ENCODE measurements around the gene PDILT. TPM values are rescaled to one million over a fixed set of nuclear protein-coding genes. Genes with fewer than 3 reads are reported as not detected.

PDILT gene
- total RNA-seq, 1 donor from 2014 or later = not detected

DNA sequence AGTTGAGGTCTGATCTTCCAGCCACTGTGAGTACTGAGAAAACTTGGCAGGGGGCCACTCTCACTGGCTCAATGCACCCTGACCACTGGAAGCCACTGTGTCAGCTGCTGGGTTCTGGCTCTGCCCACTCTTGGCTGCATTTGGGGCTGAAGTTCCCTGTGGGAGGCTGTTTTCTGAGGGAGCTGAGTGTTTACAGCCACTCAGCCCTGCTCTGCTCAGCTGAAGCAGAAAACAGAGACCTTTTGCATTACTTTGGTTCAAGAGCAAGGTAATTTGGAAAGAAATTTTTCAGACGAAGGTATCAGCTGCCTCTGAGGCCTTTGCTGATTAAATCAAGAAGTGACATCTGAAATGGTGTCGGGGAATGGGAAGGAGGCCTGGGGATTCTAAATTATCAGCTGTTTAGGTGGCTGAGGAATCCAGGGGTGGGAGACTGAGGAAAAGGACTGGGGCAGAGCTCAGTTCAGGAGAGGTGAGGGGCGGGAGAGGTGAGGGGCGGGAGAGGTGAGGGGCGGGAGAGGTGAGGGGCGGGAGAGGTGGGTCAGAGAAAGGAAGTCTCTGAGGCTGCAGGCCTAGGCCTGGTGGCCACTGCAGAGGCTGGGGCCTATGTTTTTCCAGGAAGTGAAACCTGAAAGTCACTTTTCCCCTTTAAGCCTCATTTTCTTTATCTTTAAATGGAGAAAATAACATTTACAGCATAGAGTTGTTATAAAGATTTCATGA lies 5.0 kb upstream of the PDILT start, which contains the start of gene ACSM5:
Gene ACSM5, plus strand, starts transcription at position 137 of the 723 bp plus-strand sequence. CDS start 1,951 bp downstream, outside the sequence.
- H3K9ac ChIP-seq (ENCODE audit: low read length) = peak within 1 kb of the TSS; percentile 14
- H3K4me3 ChIP-seq (ENCODE audit: insufficient read depth, low read depth, low read length) = no peak within 1 kb of the TSS
- no peak within 1 kb of the TSS for H3K4me2 ChIP-seq (ENCODE audit: low read length)
- no peaks in the 10 kb centered on the region for H3K9me3 ChIP-seq (ENCODE audit: insufficient read depth, low read depth, low read length)
- no peaks in the 10 kb centered on the region for H3K4me1 ChIP-seq (ENCODE audit: insufficient read depth, low read length)
- H3K79me2 ChIP-seq (ENCODE audit: insufficient read depth, low read length) = no peaks in the 10 kb centered on the region
- Mint-ChIP-seq H3K36me3 (ENCODE audit: low read depth, unreplicated experiment) (no peaks in the 10 kb centered on the region), H3K27me3 (ENCODE audit: low read depth, unreplicated experiment) (peaks cover 3% of the 10 kb centered on the region), H3K9me3 (ENCODE audit: unreplicated experiment) (no peaks in the 10 kb centered on the region), H3K4me1 (ENCODE audit: low read depth, unreplicated experiment) (peaks cover 5% of the 10 kb centered on the region), H3K4me3 (ENCODE audit: unreplicated experiment) (no peak within 1 kb of the TSS), H3K27ac (ENCODE audit: unreplicated experiment) (no peak within 1 kb of the TSS)
- H3K27me3 ChIP-seq (ENCODE audit: insufficient read depth, low read length) = no peaks in the 10 kb centered on the region
- FAIRE-seq (no peak), DNase-seq (ENCODE audit: low read depth) (no peak)
- no peak within 1 kb of the TSS for H2AFZ ChIP-seq (ENCODE audit: low read depth, low read length)
- H3K27ac ChIP-seq (ENCODE audit: low read depth, low read length) = peak within 1 kb of the TSS; percentile 2
- no peak for TF ChIP-seq EZH2 (IDR thresholded peaks at IDR 0.05; ENCODE audit: insufficient read depth, low read length)
- TF ChIP-seq CTCF (IDR thresholded peaks at IDR 0.05; ENCODE audit: insufficient read depth, low read depth, low read length) = no peak
- H3K36me3 ChIP-seq (ENCODE audit: insufficient read depth, low read length) = no peaks in the 10 kb centered on the region
- H4K20me1 ChIP-seq (ENCODE audit: insufficient read depth, low read length) = no peaks in the 10 kb centered on the region

DNA sequence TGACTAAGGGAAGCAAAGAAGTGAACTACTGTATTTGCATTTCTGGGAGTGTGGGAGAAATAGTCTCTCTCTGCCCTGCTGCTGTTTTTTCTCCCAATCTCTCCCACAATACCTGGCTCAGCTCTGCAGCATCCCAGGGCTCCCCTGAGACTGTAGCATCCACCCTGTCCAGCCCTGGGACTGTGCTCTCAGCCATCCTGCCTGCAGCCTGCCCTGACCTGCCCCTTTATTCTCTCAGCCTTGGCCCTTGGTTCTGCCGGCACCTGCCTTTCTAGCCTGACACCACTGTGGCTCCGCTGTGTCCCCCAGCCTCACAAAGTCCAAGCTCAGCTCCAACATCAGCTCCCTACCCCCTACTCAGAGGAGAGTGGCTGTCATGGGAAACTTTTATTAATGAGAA lies 1.9 kb downstream of the PDILT start:
- H3K27me3 ChIP-seq (ENCODE audit: insufficient read depth, low read length) = no peaks in the 10 kb centered on the region
- TF ChIP-seq CTCF (IDR thresholded peaks at IDR 0.05; ENCODE audit: insufficient read depth, low read depth, low read length) = no peak
- no peak for TF ChIP-seq EZH2 (IDR thresholded peaks at IDR 0.05; ENCODE audit: insufficient read depth, low read length)
- no peaks in the 10 kb centered on the region for H3K9me3 ChIP-seq (ENCODE audit: insufficient read depth, low read depth, low read length)
- FAIRE-seq (no peak), DNase-seq (ENCODE audit: low read depth) (no peak)
- H3K9ac ChIP-seq (ENCODE audit: low read length) = no peak overlapping the region
- H3K4me1 ChIP-seq (ENCODE audit: insufficient read depth, low read length) = no peaks in the 10 kb centered on the region
- H3K79me2 ChIP-seq (ENCODE audit: insufficient read depth, low read length) = no peaks in the 10 kb centered on the region
- Mint-ChIP-seq H3K4me1 (ENCODE audit: low read depth, unreplicated experiment) (no peaks in the 10 kb centered on the region), H3K27ac (ENCODE audit: unreplicated experiment) (no peak overlapping the region), H3K9me3 (ENCODE audit: unreplicated experiment) (peaks cover 3% of the 10 kb centered on the region), H3K27me3 (ENCODE audit: low read depth, unreplicated experiment) (peaks cover 3% of the 10 kb centered on the region), H3K36me3 (ENCODE audit: low read depth, unreplicated experiment) (no peaks in the 10 kb centered on the region), H3K4me3 (ENCODE audit: unreplicated experiment) (no peak overlapping the region)
- no peak overlapping the region for H3K27ac ChIP-seq (ENCODE audit: low read depth, low read length)
- H3K36me3 ChIP-seq (ENCODE audit: insufficient read depth, low read length) = no peaks in the 10 kb centered on the region
- H3K4me3 ChIP-seq (ENCODE audit: insufficient read depth, low read depth, low read length) = no peak overlapping the region
- H3K4me2 ChIP-seq (ENCODE audit: low read length) = no peak overlapping the region
- no peak overlapping the region for H2AFZ ChIP-seq (ENCODE audit: low read depth, low read length)
- H4K20me1 ChIP-seq (ENCODE audit: insufficient read depth, low read length) = no peaks in the 10 kb centered on the region

- H3K4me3 Mint-ChIP-seq (ENCODE audit: unreplicated experiment) = no peak overlapping the region
- H3K27ac ChIP-seq (ENCODE audit: low read depth, low read length) = no peak overlapping the region
- H3K9me3 ChIP-seq (ENCODE audit: insufficient read depth, low read depth, low read length) = no peaks in the 10 kb centered on the region
- no peak overlapping the region for H3K9ac ChIP-seq (ENCODE audit: low read length)
- peaks cover 3% of the 10 kb centered on the region for H3K9me3 Mint-ChIP-seq (ENCODE audit: unreplicated experiment)
- H3K4me1 ChIP-seq (ENCODE audit: insufficient read depth, low read length) = no peaks in the 10 kb centered on the region
- no peaks in the 10 kb centered on the region for H3K36me3 Mint-ChIP-seq (ENCODE audit: low read depth, unreplicated experiment)
- H4K20me1 ChIP-seq (ENCODE audit: insufficient read depth, low read length) = no peaks in the 10 kb centered on the region
- TF ChIP-seq EZH2 (IDR thresholded peaks at IDR 0.05; ENCODE audit: insufficient read depth, low read length) (no peak), CTCF (IDR thresholded peaks at IDR 0.05; ENCODE audit: insufficient read depth, low read depth, low read length) (no peak)
- no peak overlapping the region for H3K27ac Mint-ChIP-seq (ENCODE audit: unreplicated experiment)
- no peaks in the 10 kb centered on the region for H3K36me3 ChIP-seq (ENCODE audit: insufficient read depth, low read length)
- H3K27me3 Mint-ChIP-seq (ENCODE audit: low read depth, unreplicated experiment) = peaks cover 6% of the 10 kb centered on the region
- H3K27me3 ChIP-seq (ENCODE audit: insufficient read depth, low read length) = no peaks in the 10 kb centered on the region
- H2AFZ ChIP-seq (ENCODE audit: low read depth, low read length) = no peak overlapping the region
- H3K4me2 ChIP-seq (ENCODE audit: low read length) = no peak overlapping the region
- no peaks in the 10 kb centered on the region for H3K4me1 Mint-ChIP-seq (ENCODE audit: low read depth, unreplicated experiment)
- DNase-seq (ENCODE audit: low read depth) (no peak), FAIRE-seq (no peak)
- no peaks in the 10 kb centered on the region for H3K79me2 ChIP-seq (ENCODE audit: insufficient read depth, low read length)
- no peak overlapping the region for H3K4me3 ChIP-seq (ENCODE audit: insufficient read depth, low read depth, low read length)
Observed at GRCh38 chr16:20401475-20402016, 3.0 kb downstream of the PDILT start.

All from astrocyte (in vitro differentiated cells and primary cell).